Measurements from ENCODE around the gene CCL27. TPM values are rescaled to one million over a fixed set of nuclear protein-coding genes. Genes with fewer than 3 reads are reported as not detected.

The CCL27 gene
- total RNA-seq, 2 experiments from 2014 or later = not detected

- Mint-ChIP-seq H3K27me3 (ENCODE audit: low read depth) (peaks cover 56% of the 10 kb centered on the region), H3K36me3 (ENCODE audit: low read depth) (peaks cover 5% of the 10 kb centered on the region), H3K9me3 (ENCODE audit: insufficient read depth) (no peaks in the 10 kb centered on the region), H3K27ac (no peak overlapping the region), H3K4me3 (no peak overlapping the region), H3K4me1 (ENCODE audit: low read depth) (peaks cover 38% of the 10 kb centered on the region)
- DNase-seq = no peak
- ChIA-PET CTCF (interaction anchor here (1.0 to 7.6 kb wide), 3 partner anchors 11 to 41 kb away, joined by 4 to 131 read pairs (median 5); partner anchors contain the start of genes RPP25L and SIGMAR1), POLR2A (interaction anchor here (2.3 to 4.2 kb wide), 2 partner anchors 11 to 14 kb away, joined by 7 to 19 read pairs; partner anchors contain the start of gene SIGMAR1)
- no peak for ATAC-seq
These were observed 38.9 kb downstream of the CCL27 start for GRCh38 chr9:34623374-34624235.

GRCh38 chr9:34620061-34620994 lies 42.1 kb downstream of the CCL27 start, which contains the start of gene DCTN3:
Gene DCTN3 (minus strand): TSS chr9:34620495. CDS start chr9:34620464, 31 bp downstream.
- DNase-seq (peak; percentile 96), ATAC-seq (peak; percentile 98)
- Mint-ChIP-seq H3K27ac (peak within 1 kb of the TSS; percentile 86), H3K27me3 (ENCODE audit: low read depth) (peaks cover 30% of the 10 kb centered on the region), H3K36me3 (ENCODE audit: low read depth) (peaks cover 26% of the 10 kb centered on the region), H3K9me3 (ENCODE audit: insufficient read depth) (no peaks in the 10 kb centered on the region), H3K4me1 (ENCODE audit: low read depth) (peaks cover 32% of the 10 kb centered on the region), H3K4me3 (peak within 1 kb of the TSS; percentile 90)
- ChIA-PET CTCF (interaction anchor here (0.9 to 7.6 kb wide), 13 partner anchors 8 to 365 kb away, joined by 3 to 131 read pairs (median 5); partner anchors contain the start of genes ARID3C, GALT, RPP25L and SIGMAR1), POLR2A (interaction anchor here (0.7 to 4.2 kb wide), 9 partner anchors 9 to 460 kb away, joined by 3 to 27 read pairs (median 8); partner anchors contain the start of genes ARID3C, FANCG, GALT and RPP25L)

GRCh38 chr9:34615132-34615531 lies 47.3 kb downstream of the CCL27 start:
- H3K27ac Mint-ChIP-seq = no peak overlapping the region
- H3K4me1 Mint-ChIP-seq (ENCODE audit: low read depth) = peaks cover 30% of the 10 kb centered on the region
- ChIA-PET CTCF (interaction anchor here (1.1 to 8.3 kb wide), 4 partner anchors 11 to 49 kb away, joined by 3 to 171 read pairs (median 6); partner anchors contain the start of gene SIGMAR1), POLR2A (no interaction called here)
- no peaks in the 10 kb centered on the region for H3K27me3 Mint-ChIP-seq (ENCODE audit: low read depth)
- ATAC-seq (no peak), DNase-seq (no peak)
- H3K4me3 Mint-ChIP-seq = no peak overlapping the region
- peaks cover 26% of the 10 kb centered on the region for H3K36me3 Mint-ChIP-seq (ENCODE audit: low read depth)
- no peaks in the 10 kb centered on the region for H3K9me3 Mint-ChIP-seq (ENCODE audit: insufficient read depth)

GRCh38 chr9:34612788-34613390 lies 49.6 kb downstream of the CCL27 start:
- H3K36me3 Mint-ChIP-seq (ENCODE audit: low read depth) = peaks cover 25% of the 10 kb centered on the region
- ATAC-seq (peak; percentile 53), DNase-seq (peak; percentile 82)
- peak overlapping the region; percentile 88 for H3K4me3 Mint-ChIP-seq
- CTCF ChIA-PET = interaction anchor here (0.7 to 8.3 kb wide), 13 partner anchors 8 to 209 kb away, joined by 3 to 171 read pairs (median 7); partner anchors contain the start of genes ARID3C, DCTN3 and SIGMAR1
- peaks cover 18% of the 10 kb centered on the region for H3K4me1 Mint-ChIP-seq (ENCODE audit: low read depth)
- no peaks in the 10 kb centered on the region for H3K27me3 Mint-ChIP-seq (ENCODE audit: low read depth)
- POLR2A ChIA-PET = interaction anchor here (0.7 to 2.1 kb wide), 8 partner anchors 7 to 25 kb away, joined by 3 to 12 read pairs (median 4); partner anchors contain the start of genes DCTN3 and SIGMAR1
- H3K27ac Mint-ChIP-seq = peak overlapping the region; percentile 95
- H3K9me3 Mint-ChIP-seq (ENCODE audit: insufficient read depth) = no peaks in the 10 kb centered on the region

Other genes starting within 250 kb of the CCL27 start
- gene FAM219A, start 204.1 kb downstream of the CCL27 start, total RNA-seq = 1 to 10 TPM; 7.5 to 8.3 TPM
- gene DNAI1, start 203.9 kb downstream of the CCL27 start, total RNA-seq = not detected
- not detected for gene ENHO, start 139.7 kb downstream of the CCL27 start, total RNA-seq
- gene CNTFR, start 72.9 kb downstream of the CCL27 start, total RNA-seq = not detected
- 10 to 100 TPM; 23.2 to 26.4 TPM for gene RPP25L, start 50.6 kb downstream of the CCL27 start, total RNA-seq
- gene DCTN3, start 42.2 kb downstream of the CCL27 start, total RNA-seq = 100 to 1,000 TPM; 134 to 140 TPM
- gene ARID3C, start 33.6 kb downstream of the CCL27 start, total RNA-seq = under 1 TPM in 1 of 2 experiments, not detected in 1; 0.34 TPM
- gene SIGMAR1, start 24.9 kb downstream of the CCL27 start, total RNA-seq = 10 to 100 TPM; 66.7 to 66.9 TPM
- 10 to 100 TPM; 79.1 to 83.9 TPM for gene GALT, start 16.0 kb downstream of the CCL27 start, total RNA-seq
- 10 to 100 TPM; 33.0 to 38.8 TPM for gene IL11RA, start 10.5 kb downstream of the CCL27 start, total RNA-seq
- gene CCL19, start 28.6 kb upstream of the CCL27 start, total RNA-seq = not detected
- not detected for gene CCL21, start 47.5 kb upstream of the CCL27 start, total RNA-seq

Data from activated CD8-positive, alpha-beta T cell treated with anti-CD3 and anti-CD28 coated beads, Interleukin-2, amount 10 ng/mL, durations not matched to agents 7 days and 5 days (primary cell).